HG03280 (cell line): ENCODE data around the gene GNB1.
A peak's percentile ranks its signal among the peaks of the same experiment; 100 is the strongest.
"Not testable (repeated sequence)": the region's sequence is repeated elsewhere in the genome, so short reads cannot be mapped to it uniquely, and the experiment has no call there.

ENCODE experiments used
- ATAC-seq: cut with Tn5 transposase; IDR thresholded peaks from one replicate; pipeline ENCODE4 v1.9.1; 2021; ENCODE audit warnings: mild to moderate bottlenecking, moderate library complexity; ENCODE audit not compliant: unreplicated experiment

The GNB1 gene

DNA sequence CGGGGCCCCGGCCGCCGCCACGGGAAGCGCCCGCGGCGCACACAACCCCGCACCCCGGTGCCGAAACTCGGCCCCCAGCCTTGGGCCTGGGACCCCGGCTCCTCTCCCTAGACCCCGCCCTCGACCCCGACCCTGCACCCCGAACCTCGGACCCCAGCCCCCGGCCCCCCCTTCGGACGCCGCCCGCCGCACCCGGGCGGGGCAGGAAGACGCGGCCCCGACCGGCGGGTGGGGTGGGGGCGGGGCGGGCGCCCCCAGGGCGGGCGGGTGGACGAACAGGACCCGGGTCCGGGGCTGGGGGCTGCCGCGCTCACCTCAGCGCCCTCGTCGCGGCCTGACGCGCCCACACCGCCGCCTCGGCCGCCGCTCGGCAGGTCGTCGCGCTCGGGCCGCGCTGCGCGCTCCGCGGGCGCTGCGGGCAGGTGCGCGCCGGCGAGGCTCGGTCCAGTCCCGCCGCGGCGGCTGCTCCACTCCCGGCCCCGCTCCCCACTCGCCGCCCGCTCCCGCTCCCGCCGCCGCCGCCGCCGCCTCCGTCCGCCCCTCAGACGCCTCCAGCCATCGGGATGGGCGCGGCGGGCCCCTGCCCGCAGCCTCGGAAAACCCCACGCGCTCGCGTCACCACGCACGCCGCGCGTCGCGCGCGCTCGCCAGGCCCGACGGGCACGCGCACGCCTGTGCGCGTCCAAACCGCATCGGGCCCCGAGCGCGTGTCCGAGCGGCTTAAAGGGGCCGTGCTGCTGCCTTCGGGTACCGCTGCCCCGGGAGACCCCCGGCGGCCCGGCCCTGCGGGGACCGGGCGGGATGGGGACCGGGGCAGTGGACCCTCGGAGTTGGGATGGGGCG, at the start of gene GNB1:
Gene GNB1, minus strand, starts transcription at position 582 of the 843 bp plus-strand sequence. CDS start 65,634 bp downstream, outside the sequence.
- peak; percentile 74 for ATAC-seq

DNA sequence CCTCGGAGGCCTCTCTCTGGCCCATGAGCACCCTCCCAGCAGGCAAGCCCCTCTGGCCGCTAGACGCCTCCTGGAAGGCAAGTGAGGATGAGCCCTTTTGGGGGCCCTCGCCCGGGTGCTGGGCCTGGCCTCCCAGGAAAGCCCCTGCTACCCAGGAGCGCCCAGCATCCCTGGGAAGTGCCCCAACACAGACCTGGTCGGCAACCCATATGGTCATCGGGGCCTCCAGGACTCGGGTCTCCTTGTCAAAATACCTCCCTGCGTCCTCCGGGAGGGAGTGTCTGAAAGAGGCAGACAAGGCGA, 49.2 kb upstream of the GNB1 start:
- no peak for ATAC-seq

DNA sequence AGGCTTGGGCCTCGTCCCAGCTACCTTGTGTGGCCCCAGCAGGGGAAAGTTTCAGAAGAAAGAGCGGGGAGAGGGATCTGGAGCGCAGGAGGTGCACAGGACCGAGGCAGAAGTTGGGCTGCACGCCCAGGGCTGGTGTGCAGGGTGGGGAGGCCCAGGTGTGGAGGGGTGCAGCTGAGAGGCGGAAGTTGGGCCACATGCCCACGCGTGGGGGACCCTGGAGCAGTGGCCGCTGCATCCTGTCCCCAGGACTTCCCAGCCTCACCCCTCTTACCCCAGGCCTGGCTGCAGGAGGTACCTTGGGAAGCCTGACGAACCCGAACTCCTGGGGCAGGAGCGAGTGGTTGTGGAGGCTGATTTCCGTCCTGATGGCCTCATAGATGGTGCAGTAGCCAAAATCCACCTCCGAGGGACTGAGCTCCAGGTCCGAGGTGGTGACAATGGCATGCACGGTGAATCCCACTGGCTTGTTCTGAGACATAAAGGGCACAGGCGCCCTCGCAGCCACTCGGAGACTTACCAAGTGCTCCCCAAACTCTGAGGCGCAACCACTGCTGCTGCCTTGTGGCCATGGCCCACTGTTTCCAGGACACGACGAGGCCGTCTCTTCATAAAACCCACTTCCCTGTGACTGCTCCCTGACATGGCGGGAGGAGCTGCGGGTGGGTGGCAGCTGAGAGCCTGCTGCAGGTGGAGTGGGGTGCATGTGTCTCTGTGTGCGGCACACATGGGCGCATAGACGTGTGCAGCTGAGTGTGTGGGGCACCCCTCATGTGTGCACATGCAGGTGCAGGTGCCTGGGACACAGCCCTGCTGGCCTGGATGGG, 48.6 kb upstream of the GNB1 start:
- no peak for ATAC-seq

DNA sequence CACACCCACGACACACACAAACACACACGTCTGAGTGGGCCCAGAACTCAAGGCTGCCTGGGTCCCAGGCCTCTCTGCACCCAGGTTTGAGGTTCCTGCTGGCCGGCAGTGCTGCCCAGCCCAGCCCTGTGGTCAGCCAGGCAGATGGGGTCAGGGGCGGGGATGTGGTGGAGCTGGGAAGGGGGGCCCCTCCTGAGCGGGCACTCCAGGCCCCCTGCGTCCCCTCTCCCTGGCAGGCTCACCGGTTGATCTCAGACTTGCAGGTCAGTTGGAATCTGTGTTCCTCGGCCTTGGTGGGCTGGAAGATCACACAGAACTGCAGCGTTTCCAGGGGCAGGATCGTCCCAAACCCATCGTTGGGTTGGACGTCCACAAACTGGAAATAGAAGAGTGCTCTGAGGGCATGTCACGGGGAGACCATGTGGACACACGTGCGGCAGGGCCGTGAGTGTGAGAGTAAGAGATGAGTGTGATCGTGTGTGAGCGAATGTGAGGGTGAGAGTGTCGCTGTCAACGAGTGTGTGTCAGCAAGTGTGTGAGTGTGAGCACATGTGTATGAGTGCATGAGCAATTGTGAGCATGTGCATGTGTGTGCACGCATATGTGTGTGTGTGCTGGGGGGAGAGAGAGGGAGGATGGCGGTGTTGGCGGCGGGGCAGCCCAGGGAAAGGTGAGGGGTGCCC, 47.9 kb upstream of the GNB1 start:
- ATAC-seq = no peak

DNA sequence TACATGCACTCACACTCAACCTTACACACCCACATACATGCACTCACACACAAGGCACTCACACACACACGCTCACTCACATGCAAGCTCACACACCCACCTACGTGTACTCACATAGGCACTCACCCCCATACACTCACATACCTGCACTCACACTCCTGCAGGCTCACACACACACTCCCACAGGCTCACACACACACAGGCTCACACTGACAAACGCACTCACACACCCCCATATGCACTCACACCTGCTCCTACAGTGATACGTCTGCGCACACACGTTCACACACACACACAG, 47.3 kb upstream of the GNB1 start:
- no peak for ATAC-seq

DNA sequence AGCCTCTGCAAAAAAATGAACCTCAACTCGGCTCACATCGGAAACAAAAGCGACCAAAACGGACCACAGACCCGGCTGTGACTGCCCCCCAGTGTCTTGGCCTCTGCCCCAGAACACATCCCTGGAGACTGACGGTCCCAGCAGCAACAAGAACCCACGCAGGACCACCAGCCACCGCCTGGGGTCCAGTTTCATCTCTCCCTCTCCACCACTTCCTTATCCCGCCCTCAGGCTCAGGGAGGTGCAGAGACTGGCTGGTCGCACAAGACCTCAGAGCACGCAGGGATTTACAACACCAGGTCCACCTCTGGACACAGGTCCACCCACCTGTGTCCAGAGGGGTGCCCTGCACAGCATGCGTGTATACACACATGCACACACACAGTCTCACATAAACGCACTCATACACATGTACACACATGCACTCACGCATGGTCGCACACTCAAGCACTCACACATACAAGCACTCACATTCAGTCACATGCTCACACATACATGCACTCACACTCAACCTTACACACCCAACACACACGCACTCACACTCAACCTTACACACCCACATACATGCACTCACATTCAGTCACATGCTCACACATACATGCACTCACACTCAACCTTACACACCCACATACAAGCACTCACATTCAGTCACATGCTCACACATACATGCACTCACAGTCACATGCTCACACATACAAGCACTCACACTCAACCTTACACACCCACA, 46.8 kb upstream of the GNB1 start:
- no peak for ATAC-seq

DNA sequence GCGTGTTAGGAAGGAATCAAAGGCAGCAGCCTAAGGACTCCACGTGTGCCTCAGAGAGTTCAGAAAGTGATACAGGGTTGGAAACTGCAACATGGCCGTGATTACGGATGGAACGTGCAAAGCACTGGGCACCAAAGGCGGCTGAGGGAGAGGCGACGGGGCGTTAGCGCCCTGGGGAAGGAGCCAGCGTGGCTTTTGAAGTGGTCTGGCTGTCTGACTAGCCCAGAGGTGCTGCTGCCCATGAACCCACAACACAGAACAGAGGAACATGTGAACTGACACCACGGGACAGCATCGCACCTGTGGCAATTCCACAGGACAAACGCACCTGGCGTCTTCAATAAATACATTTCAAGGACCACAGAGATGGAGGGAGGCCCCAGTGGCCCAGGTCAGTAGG, 46.2 kb upstream of the GNB1 start:
- ATAC-seq = no peak

DNA sequence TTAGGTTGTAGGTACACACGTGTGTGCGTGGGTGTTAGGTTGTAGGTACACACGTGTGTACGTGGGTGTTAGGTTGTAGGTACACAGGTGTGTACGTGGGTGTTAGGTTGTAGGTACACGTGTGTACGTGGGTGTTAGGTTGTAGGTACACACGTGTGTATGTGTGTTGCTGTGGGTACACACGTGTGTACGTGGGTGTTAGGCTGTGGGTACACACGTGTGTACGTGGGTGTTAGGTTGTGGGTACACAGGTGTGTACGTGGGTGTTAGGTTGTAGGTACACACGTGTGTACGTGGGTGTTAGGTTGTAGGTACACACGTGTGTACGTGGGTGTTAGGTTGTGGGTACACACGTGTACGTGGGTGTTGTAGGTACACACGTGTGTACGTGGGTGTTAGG, 44.0 kb upstream of the GNB1 start:
- not testable (repeated sequence) for ATAC-seq

DNA sequence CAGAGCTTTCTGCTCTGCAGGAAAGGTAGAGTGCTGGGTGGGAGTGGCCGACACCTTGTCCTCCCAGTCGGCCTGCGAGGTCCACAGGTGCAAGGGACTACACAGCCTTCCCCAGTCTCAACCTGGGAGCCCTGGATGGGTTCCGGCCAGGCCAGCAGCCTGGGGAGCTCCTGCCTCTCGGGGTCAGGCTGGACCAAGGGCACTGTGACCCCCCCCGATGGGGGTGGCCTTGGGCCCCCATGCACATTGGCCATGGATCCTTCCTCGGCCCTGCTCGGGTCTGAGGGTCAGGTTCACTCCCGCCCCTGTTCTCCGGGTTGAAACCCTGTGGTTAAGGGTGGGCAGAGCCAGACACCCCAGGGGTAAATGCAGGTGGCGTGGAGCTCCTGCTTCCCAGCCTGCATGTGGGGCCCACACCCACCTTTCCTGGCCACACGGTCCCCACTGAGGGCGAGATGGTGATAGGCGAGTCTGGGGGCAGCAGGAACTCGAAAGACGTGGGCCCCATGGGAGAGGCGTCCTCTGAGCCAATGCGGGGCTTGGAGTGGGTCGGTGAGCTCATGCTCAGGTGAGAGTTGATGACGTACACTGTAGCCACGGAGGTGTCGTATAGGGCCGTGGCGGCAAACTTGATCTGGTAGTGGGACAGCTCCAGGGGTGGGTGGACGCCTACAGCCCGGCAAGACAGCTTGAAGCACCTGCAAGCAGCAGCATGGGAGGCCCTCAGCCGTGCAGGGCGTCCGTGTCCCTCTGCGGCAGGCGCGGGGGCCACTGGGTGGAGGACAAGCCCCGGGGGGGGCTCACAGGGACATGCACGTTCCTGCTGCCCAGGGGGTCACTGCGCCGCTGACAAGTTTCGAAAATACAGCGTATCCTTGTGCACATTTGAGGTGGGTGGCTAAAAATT, 39.0 kb upstream of the GNB1 start:
- ATAC-seq = no peak

DNA sequence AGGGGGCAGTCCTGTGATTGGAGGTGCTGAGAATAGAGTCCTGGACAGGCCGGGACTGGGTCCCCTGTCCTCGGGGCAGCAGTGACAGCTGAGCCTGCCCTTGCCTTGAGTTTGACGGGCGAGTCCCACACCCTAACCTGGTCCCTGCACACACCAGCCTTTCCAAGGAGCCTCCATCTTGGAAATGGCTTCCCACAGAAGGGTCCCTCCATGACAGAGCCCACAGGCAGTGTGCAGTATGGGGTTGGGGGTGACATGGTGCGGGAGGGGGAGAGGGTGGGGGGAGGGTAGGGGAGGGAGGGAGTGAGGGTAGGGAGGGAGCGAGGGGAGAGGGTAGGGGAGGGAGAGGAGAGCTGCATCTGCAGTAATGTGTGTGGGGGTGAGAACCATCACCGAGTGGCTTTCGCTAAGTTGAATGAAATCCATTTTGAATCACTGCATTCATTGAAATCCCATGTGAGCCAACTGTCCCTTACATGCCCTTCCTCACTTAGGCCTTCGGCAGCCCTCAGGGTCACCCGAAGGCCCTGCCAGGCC, 38.3 kb upstream of the GNB1 start:
- ATAC-seq = no peak

DNA sequence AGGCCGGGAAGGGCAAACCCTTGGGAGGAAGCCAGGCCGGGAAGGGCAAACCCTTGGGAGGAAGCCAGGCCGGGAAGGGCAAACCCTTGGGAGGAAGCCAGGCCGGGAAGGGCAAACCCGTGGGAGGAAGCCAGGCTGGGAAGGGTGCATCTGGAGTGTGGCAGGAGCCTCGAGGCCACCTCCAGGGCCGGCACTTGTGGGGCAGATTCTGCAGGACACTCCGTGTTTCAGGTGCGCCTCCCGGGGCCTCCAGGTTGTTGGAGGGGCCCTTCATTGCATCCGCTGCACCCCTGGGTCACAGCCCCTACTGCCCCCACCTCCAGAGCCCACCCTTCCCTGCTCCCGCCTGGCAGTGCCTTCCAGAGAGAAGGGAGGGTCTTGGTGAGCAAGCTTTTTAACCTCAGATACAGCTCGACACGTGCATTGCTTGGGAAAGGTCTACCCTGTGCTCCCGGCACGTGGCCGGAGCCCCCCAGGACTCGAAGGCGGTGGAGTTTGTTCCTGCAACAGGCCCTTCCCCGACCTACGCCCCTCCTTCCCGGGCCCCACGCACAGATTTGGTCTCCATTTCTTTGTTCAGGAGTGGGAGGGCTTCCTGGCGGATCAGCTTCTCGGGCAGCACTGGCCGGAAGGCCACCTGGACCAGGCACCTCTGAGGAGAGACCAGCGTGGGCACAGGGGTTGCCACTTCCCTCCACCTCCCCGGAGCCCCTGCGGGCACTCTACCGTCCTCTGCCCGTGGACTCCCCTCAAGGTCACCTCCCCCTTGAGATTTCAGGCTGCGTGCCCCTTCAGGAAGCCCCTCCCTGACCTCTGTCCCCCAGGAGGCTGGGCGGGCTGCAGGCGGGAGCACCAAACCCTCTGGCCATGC, 37.6 kb upstream of the GNB1 start:
- ATAC-seq = no peak

DNA sequence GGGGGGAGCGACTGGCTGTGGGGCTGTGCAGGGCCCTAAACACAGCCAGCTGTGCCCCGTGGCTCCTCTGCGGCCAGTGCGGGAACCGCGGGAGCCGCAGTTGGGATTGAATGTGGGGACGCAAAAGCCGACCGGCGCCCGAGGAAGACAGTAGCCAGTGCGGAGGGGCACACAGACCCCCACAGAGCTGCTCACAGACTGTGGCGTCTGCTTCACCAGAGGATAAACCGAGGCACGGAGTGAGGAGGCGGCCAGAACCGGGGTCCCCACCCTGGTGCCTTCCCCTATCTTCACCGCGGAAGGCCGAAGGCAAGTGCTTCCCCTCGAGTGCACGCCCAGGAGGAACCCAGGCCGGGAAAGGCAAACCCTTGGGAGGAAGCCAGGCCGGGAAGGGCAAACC, 36.9 kb upstream of the GNB1 start:
- ATAC-seq = no peak

DNA sequence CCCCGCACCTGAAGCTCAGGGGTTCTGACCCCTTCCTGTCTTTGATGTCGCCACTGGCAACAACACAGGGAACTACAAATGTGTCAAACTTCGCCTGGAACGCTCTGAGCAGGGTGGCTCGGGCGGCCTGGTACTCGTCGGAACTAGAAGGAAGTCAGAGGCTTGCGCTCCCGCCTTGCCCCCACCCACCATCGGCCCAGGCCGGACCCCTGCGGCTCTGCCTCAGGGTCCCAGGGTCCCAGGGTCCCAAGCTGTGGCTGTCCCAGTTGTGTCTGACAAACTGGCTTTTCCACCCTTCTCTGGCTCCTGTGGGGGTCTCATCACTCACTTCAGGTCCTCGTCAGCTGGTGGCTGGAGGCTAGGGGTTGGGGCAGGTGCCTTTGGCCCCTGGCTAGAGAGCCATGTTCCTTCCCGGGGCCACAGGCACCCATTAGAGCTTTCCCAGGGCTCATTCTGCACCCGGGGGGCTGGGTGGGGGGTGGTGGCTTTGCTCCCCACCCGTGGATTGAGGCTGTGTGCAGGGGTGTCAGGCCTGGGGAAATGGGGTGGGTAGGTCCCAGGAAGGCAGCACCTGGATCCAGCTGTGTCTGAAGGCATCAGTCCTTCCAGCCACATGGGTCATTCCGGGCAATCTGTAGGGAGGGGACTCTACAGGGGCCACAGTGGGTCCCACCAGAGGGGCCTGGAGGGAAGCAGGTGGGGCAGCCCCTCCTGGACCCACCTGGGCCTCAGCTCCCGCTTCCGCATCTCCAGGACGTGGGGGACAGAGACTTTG, 36.2 kb upstream of the GNB1 start:
- no peak for ATAC-seq

DNA sequence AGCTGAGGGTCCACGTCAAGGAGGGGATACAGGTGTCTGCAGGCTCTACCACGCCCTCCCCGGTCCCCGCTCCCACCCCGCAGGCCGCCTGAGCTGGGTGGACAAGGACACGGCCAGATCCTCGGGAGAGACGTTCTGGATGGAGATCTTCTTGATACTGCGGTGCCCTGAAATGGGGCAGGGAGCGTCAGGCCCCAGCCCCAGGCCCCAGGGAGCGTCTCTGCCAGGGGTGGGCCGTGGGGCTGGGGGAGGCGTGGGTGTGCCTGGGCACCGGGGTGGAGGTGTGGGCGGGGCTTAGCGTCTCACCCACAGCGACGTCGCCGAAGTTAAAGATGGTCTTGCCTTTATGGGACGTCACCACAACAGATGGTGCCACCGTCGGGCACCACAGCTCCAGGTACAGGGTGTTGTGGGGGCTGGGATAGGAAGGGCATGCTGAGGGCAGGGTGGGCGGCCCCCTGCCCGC, 35.5 kb upstream of the GNB1 start:
- no peak for ATAC-seq

DNA sequence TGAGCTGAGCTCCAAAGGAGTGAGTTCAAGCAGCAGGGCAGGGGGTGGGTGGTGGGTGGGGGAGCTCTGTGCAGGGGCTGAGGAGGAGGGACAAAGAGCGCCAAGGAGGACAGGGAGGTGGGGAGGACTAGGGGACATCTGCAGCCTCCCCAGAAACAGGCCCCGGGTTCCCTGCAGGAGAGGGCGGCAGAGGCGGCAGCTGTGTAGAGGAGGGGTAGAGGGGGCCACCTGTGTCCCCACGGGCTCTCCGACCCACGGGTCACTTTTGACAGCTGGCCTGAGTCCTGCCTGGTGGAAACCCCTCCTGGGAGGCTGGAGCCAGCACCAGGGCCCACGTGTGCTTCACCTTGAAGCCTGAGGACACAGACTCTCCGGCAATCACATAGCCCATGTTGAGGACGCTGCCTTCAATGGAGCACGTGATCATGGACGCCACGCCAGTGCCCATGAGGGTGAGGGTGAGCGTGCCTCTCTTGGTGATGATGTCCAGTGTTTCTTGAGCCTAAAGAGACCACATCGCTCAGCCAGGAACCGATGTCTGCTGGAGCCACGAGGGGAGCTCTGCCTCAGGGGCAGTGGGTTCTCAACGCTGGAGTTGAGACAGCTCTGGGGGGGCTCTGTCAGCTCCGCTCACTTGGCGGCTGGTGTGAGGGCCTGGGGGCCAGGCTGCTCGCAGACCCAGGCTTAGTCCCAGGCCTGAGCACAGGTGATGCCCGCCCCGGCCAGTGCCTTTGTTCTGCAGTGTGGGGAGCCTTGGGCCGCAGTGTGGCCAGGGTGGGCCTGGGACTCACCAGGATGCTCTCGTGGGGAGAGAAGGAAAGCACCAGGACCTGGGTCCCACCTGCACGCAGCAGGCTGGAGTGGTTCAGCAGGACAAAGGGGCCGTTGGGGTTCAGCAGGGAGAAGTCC, 34.8 kb upstream of the GNB1 start:
- ATAC-seq = no peak

DNA sequence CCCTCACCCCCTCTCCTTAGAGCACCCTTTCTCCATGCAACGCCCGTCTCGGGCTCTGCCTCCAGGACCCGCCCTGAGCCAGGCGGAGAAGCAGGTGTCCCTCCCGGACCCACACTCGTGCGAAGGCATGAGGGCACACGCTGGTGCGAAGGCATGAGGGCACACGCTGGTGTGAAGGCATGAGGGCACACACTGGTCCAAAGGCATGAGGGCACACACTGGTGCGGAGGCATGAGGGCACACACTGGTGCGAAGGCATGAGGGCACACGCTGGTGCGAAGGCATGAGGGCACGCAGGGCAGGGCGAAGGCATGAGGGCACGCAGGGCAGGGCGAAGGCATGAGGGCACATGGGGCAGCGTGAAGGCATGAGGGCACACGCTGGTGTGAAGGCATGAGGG, 34.0 kb upstream of the GNB1 start:
- ATAC-seq = no peak

DNA sequence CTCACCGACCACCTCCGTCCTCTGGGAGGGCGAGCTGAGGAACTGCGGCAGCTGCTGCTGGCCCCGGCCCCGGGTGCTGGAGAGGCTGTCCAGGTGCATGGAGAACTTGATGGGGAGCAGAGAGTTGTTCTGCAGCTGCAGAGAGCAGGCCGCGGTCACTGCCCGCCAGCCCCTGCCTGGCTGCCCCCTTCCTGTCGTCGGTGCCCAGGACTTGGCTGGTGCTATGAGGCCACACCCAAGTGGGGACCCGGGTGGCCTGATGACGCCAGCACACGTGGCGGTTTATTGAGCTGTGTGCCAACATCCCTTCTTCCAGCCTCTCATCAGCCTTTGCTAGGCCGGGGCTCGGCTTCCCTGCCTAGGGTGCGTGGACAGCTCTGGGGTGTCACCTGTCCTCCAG, 33.5 kb upstream of the GNB1 start:
- ATAC-seq = no peak
